Effector memory CD8-positive, alpha-beta T cell (primary cell): ENCODE data around the gene RAB11FIP3.
"Not testable (repeated sequence)": the region's sequence is repeated elsewhere in the genome, so short reads cannot be mapped to it uniquely, and the experiment has no call there.

Source experiments
- ATAC-seq: fragments of 150-1000 bp; cut with Tn5 transposase; replicated peaks from 2 replicates; pipeline ENCODE4 v1.10.0; 2021; ENCODE audit warnings: mild to moderate bottlenecking, moderate library complexity
- DNase-seq, 3 experiments: peaks; one replicate each; pipeline ENCODE4 v3.0.0; 2021
- H3K27ac Mint-ChIP-seq, 2 donors: one replicate each; pipeline ENCODE4 v1.8.0; 2022; ENCODE audit warnings: mild to moderate bottlenecking in 2 of 2, mixed read lengths in 2 of 2, moderate library complexity in 2 of 2
- H3K27me3 Mint-ChIP-seq, 2 donors: one replicate each; pipeline ENCODE4 v1.8.0; 2022; ENCODE audit warnings: mixed read lengths in 2 of 2
- H3K36me3 Mint-ChIP-seq: one replicate; pipeline ENCODE4 v1.8.0; 2022; ENCODE audit warnings: mild to moderate bottlenecking, moderate library complexity, mixed read lengths; ENCODE audit not compliant: insufficient read depth
- H3K4me1 Mint-ChIP-seq, 2 donors: one replicate each; pipeline ENCODE4 v1.8.0; 2022; ENCODE audit warnings: low read depth in 2 of 2, mixed read lengths in 2 of 2
- H3K4me3 Mint-ChIP-seq, 2 donors: one replicate each; pipeline ENCODE4 v1.8.0; 2022; ENCODE audit warnings: mild to moderate bottlenecking in 2 of 2, mixed read lengths in 2 of 2, moderate library complexity in 2 of 2
- H3K9me3 Mint-ChIP-seq, 2 donors: one replicate each; pipeline ENCODE4 v1.8.0; 2022; ENCODE audit warnings: mixed read lengths in 2 of 2

RAB11FIP3 gene

GRCh38 chr16:398561-399339, 26.7 kb upstream of the RAB11FIP3 start:
- Mint-ChIP-seq H3K27me3 (no peaks in the 10 kb centered on the region), H3K4me1 (peaks cover 5 to 21% of the 10 kb centered on the region in 2 donors), H3K27ac (peak overlapping the region in 1 of 2 donors; percentile 60), H3K36me3 (peaks cover 38% of the 10 kb centered on the region), H3K9me3 (no peaks in the 10 kb centered on the region), H3K4me3 (peak overlapping the region; percentile 58 to 85)
- DNase-seq (no peak), ATAC-seq (no peak)

- H3K4me3 Mint-ChIP-seq, result peak overlapping the region; percentile 85 to 86
- peaks cover 5 to 21% of the 10 kb centered on the region in 2 donors for H3K4me1 Mint-ChIP-seq
- H3K27ac Mint-ChIP-seq, result no peak overlapping the region
- no peak for ATAC-seq
- no peaks in the 10 kb centered on the region for H3K9me3 Mint-ChIP-seq
- H3K27me3 Mint-ChIP-seq, result no peaks in the 10 kb centered on the region
- peaks cover 37% of the 10 kb centered on the region for H3K36me3 Mint-ChIP-seq
- no peak for DNase-seq
Measured at GRCh38 chr16:399340-400019, 26.0 kb upstream of the RAB11FIP3 start.

GRCh38 chr16:400061-400591, 25.3 kb upstream of the RAB11FIP3 start:
- ATAC-seq (no peak), DNase-seq (no peak)
- peaks cover 5 to 21% of the 10 kb centered on the region in 2 donors for H3K4me1 Mint-ChIP-seq
- peak overlapping the region; percentile 85 to 86 for H3K4me3 Mint-ChIP-seq
- H3K27ac Mint-ChIP-seq, result peak overlapping the region; percentile 87 to 90
- H3K36me3 Mint-ChIP-seq, result peaks cover 34% of the 10 kb centered on the region
- H3K9me3 Mint-ChIP-seq, result no peaks in the 10 kb centered on the region
- no peaks in the 10 kb centered on the region for H3K27me3 Mint-ChIP-seq

DNA sequence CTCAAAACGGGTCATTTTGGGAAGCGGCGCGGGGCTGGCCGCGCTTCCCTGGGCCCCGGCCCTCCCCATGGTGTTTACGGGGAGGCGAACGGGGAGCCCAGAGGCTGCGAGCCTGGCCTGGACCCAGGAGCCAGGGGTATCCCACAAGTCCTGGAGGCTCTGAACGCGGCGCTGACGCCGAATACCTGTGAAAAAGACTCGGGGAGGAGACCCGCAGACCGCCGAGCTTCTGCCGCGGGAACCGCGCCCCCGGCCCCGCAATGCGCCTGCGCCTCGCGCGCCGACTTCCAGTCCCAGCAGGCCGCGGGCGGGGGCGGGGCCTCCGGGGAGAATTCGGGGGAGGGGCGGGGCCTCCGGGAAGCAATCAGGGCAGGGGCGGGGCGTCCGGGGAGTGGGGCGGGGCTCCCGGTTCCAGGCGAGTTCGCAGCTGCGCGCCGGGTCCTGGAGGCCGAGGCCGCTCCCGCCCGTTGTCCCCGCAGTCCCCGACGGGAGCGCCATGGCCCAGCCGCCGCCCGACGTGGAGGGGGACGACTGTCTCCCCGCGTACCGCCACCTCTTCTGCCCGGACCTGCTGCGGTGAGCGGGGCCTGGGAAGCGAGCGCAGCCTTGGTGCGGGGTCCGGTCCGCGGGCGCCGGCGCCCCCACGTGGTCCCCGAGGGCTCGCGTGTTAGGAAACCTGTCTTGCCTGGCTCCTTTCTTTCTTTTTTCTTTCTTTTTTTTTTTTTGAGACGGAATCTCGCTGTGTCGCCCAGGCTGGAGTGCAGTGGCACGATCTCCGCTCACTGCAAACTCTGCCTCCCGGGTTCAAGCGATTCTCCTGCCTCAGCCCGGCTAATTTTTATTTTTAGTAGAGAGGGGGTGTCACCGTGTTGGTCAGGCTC, 23.7 kb upstream of the RAB11FIP3 start, which contains the start of gene DECR2:
DECR2 (plus strand) TSS at position 418 of the 881 bp plus-strand sequence; CDS start at position 497, 79 bp downstream.
- Mint-ChIP-seq H3K9me3 (no peaks in the 10 kb centered on the region), H3K4me1 (peaks cover 5 to 19% of the 10 kb centered on the region in 2 donors), H3K27me3 (no peaks in the 10 kb centered on the region), H3K4me3 (peak within 1 kb of the TSS; percentile 85 to 86), H3K27ac (peak within 1 kb of the TSS; percentile 87 to 90), H3K36me3 (peaks cover 32% of the 10 kb centered on the region)
- ATAC-seq (peak; percentile 75), DNase-seq (peak; percentile 91 to 94 (median 92))

DNA sequence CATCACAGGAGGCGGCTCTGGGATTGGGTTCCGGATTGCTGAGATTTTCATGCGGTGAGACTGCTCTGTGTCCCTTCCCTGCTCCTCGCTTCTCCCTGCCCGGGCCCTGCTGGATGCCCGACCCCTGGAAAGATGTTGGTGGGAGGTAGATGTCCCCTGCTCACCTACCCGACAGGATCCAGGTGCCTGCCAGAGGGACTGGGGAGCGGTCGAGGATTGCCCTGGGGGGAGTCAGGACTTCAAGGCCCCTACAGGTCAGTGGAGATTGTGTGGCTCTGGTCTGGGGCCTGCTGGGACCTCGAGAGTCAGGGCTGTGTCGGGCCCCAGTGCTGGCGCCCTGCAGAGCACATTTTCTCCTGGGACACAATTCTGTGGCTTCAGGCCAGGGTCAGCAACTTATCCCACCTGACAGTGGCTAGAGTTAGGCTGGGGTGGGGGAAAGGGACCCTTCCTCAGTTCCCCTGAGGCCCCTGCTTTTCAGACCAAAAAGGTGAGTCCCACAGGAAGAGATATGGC, 20.4 kb upstream of the RAB11FIP3 start:
- H3K4me3 Mint-ChIP-seq, result no peak overlapping the region
- peaks cover 0 to 6% of the 10 kb centered on the region in 2 donors for H3K4me1 Mint-ChIP-seq
- ATAC-seq, result no peak
- peaks cover 15% of the 10 kb centered on the region for H3K36me3 Mint-ChIP-seq
- H3K27me3 Mint-ChIP-seq, result no peaks in the 10 kb centered on the region
- no peak for DNase-seq
- H3K27ac Mint-ChIP-seq, result no peak overlapping the region
- no peaks in the 10 kb centered on the region for H3K9me3 Mint-ChIP-seq

- no peaks in the 10 kb centered on the region for H3K4me1 Mint-ChIP-seq
- no peak overlapping the region for H3K4me3 Mint-ChIP-seq
- H3K27me3 Mint-ChIP-seq, result no peaks in the 10 kb centered on the region
- ATAC-seq, result no peak
- H3K27ac Mint-ChIP-seq, result no peak overlapping the region
- no peak for DNase-seq
- H3K9me3 Mint-ChIP-seq, result no peaks in the 10 kb centered on the region
- peaks cover 11% of the 10 kb centered on the region for H3K36me3 Mint-ChIP-seq
Measured at GRCh38 chr16:405548-406506, 19.6 kb upstream of the RAB11FIP3 start.

DNA sequence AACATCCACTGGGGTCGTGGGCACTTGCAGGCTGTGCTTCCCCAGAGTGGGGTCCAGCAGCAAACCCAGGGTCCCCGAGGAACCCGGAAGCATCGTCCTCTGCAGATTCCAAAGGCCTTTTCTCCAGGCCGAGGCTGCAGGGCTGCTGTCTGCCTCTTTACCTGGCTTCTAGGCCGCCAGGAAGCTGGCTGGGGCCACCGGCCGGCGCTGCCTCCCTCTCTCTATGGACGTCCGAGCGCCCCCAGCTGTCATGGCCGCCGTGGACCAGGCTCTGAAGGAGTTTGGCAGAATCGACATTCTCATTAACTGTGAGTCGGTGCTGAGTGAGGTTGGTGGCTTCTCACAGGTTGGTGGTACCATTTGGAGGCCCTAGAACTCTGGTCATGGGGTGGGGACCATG, 18.2 kb upstream of the RAB11FIP3 start:
- peaks cover 1% of the 10 kb centered on the region for H3K36me3 Mint-ChIP-seq
- H3K9me3 Mint-ChIP-seq, result no peaks in the 10 kb centered on the region
- no peak overlapping the region for H3K27ac Mint-ChIP-seq
- H3K4me1 Mint-ChIP-seq, result no peaks in the 10 kb centered on the region
- H3K4me3 Mint-ChIP-seq, result no peak overlapping the region
- no peak for DNase-seq
- H3K27me3 Mint-ChIP-seq, result no peaks in the 10 kb centered on the region
- no peak for ATAC-seq

GRCh38 chr16:410516-411178, 14.8 kb upstream of the RAB11FIP3 start:
- H3K4me1 Mint-ChIP-seq, result no peaks in the 10 kb centered on the region
- H3K9me3 Mint-ChIP-seq, result no peaks in the 10 kb centered on the region
- no peak overlapping the region for H3K4me3 Mint-ChIP-seq
- H3K36me3 Mint-ChIP-seq, result no peaks in the 10 kb centered on the region
- DNase-seq, result no peak
- H3K27me3 Mint-ChIP-seq, result no peaks in the 10 kb centered on the region
- no peak for ATAC-seq
- H3K27ac Mint-ChIP-seq, result no peak overlapping the region

DNA sequence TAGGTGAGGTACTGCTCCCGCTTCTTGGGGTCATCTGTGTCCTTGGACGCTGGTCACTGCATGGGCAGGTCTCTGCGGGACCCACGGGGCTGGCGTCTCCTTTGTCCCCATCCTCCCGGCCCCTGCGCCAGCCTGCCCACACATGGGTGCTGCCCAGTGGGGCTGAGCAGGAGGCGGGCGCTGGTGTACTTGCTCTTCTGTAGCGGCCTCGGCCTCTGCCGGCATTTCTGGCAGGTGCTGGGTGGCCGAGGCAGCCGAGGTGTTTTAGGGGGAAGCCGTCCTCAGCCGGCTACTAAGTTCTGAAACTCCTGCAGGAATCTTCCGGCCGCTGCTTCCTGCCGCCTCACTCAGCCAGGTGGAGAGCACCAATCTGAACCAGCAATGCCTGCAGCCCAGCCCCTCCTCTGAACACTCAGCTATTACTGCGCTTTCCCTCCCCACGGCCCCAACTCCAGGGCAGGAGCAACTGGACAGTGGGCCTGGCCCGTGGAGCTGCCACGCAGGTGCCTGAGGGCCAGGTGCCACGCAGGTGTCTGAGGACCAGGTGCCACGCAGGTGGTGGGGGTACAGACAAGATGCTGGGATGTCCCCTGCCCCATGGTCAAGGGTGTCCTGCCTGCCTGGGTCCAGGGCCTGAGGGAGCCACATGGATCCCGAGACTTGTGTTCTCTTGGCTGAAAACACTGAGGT, 13.7 kb upstream of the RAB11FIP3 start:
- Mint-ChIP-seq H3K36me3 (no peaks in the 10 kb centered on the region), H3K27me3 (no peaks in the 10 kb centered on the region), H3K4me1 (no peaks in the 10 kb centered on the region), H3K27ac (peak overlapping the region in 1 of 2 donors; percentile 65), H3K4me3 (no peak overlapping the region), H3K9me3 (no peaks in the 10 kb centered on the region)
- DNase-seq, result no peak
- ATAC-seq, result no peak

DNA sequence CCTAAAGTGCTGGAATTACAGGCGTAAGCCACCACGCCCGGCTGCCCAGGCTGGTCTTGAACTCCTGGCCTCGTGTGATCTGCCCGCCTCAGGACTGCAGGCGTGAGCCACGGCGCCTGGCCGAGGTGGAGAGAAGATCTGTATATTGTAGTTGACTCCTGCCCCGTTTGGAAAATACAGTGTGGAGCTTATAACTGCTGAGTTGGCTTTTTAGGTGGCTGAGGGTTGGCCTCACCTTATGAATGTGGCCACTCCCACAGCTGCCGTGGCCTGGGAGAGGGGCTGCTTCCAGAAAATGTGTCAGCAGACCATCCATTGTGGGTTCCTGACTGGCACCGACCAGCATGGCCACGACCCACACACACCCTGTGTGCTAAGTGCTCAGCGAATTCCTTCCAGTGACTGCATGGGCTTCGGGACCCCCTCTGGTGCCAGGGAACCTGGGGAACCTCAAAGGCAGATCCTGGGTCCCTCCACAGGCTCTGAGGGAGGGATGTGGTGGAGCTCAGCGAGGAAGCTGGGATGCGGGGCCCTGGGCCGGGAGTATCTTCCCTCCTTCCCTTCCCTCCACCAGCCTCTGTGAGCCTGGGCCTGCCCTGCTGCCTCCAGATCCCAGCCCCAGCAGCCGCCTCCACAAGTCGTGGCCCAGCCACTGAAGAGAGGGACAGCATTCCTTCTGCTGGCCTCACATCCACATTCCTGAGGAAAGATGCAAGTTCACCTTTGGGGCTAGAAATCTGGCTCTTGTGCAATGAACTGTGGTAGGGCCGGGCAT, 10.9 kb upstream of the RAB11FIP3 start:
- H3K27me3 Mint-ChIP-seq, result no peaks in the 10 kb centered on the region
- no peaks in the 10 kb centered on the region for H3K9me3 Mint-ChIP-seq
- no peak overlapping the region for H3K27ac Mint-ChIP-seq
- no peak overlapping the region for H3K4me3 Mint-ChIP-seq
- H3K4me1 Mint-ChIP-seq, result no peaks in the 10 kb centered on the region
- ATAC-seq, result no peak
- no peaks in the 10 kb centered on the region for H3K36me3 Mint-ChIP-seq
- DNase-seq, result no peak

DNA sequence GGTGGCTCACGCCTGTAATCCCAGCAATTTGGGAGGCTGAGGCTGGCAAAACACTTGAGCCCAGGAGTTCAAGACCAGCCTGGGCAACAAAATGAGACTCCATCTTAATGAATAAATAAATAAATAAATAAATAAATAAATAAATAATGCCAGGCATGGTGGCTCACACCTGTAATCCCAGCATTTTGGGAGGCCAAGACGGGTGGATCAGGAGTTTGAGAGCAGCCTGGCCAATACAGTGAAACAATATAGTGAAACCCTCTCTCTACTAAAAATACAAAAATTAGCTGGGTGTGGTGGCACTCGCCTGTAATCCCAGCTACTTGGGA, 10.3 kb upstream of the RAB11FIP3 start:
- not testable (repeated sequence) for H3K4me3 Mint-ChIP-seq, DNase-seq, ATAC-seq, H3K27me3 Mint-ChIP-seq, H3K27ac Mint-ChIP-seq, H3K9me3 Mint-ChIP-seq, H3K36me3 Mint-ChIP-seq, H3K4me1 Mint-ChIP-seq
